ENCODE results near the gene AP2S1. TPM values are rescaled to one million over a fixed set of nuclear protein-coding genes. Genes with fewer than 3 reads are reported as not detected.

Gene AP2S1
- total and polyA plus RNA-seq, 4 donors: 73.0 to 191 (median 156) TPM

- Histone ChIP-seq H3K27me3 (ENCODE audit: control insufficient read depth in 3 of 3, insufficient read depth in 3 of 3, low read length in 2 of 3) (no peaks in the 10 kb centered on the region), H3K4me1 (ENCODE audit: control insufficient read depth in 5 of 5, insufficient read depth in 5 of 5, low read length in 5 of 5) (peaks cover 0 to 12% (median 3%) of the 10 kb centered on the region in 5 donors), H3K9ac (ENCODE audit: insufficient read depth in 1 of 2, low read length in 2 of 2) (no peak overlapping the region), H3K36me3 (ENCODE audit: control insufficient read depth in 4 of 4, insufficient read depth in 4 of 4, low read length in 4 of 4) (no peaks in the 10 kb centered on the region), H3K9me3 (ENCODE audit: control insufficient read depth in 4 of 4, insufficient read depth in 3 of 4, low read length in 3 of 4) (no peaks in the 10 kb centered on the region), H3K4me3 (no peak overlapping the region), H3K27ac (ENCODE audit: low read depth in 1 of 2, low read length in 1 of 2) (no peak overlapping the region)
- no peak for ATAC-seq (ENCODE audit: insufficient read depth, low FRiP score)
- no peak for DNase-seq
- TF ChIP-seq, protein P1, sequence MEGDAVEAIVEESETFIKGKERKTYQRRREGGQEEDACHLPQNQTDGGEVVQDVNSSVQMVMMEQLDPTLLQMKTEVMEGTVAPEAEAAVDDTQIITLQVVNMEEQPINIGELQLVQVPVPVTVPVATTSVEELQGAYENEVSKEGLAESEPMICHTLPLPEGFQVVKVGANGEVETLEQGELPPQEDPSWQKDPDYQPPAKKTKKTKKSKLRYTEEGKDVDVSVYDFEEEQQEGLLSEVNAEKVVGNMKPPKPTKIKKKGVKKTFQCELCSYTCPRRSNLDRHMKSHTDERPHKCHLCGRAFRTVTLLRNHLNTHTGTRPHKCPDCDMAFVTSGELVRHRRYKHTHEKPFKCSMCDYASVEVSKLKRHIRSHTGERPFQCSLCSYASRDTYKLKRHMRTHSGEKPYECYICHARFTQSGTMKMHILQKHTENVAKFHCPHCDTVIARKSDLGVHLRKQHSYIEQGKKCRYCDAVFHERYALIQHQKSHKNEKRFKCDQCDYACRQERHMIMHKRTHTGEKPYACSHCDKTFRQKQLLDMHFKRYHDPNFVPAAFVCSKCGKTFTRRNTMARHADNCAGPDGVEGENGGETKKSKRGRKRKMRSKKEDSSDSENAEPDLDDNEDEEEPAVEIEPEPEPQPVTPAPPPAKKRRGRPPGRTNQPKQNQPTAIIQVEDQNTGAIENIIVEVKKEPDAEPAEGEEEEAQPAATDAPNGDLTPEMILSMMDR (IDR thresholded peaks at IDR 0.05; ENCODE audit: control extremely low read depth, extremely low read depth): no peak
- 79% methylated on average over 18 of the region's 18 CpGs for WGBS, 2 donors
Observed at GRCh38 chr19:46815833-46816627, 34.6 kb downstream of the AP2S1 start.

- peaks cover 0 to 12% (median 3%) of the 10 kb centered on the region in 5 donors for H3K4me1 ChIP-seq (ENCODE audit: control insufficient read depth in 5 of 5, insufficient read depth in 5 of 5, low read length in 5 of 5)
- no peak overlapping the region for H3K4me3 ChIP-seq
- H3K27me3 ChIP-seq (ENCODE audit: control insufficient read depth in 3 of 3, insufficient read depth in 3 of 3, low read length in 2 of 3): no peaks in the 10 kb centered on the region
- H3K9me3 ChIP-seq (ENCODE audit: control insufficient read depth in 4 of 4, insufficient read depth in 3 of 4, low read length in 3 of 4): no peaks in the 10 kb centered on the region
- ATAC-seq (ENCODE audit: insufficient read depth, low FRiP score): no peak
- H3K9ac ChIP-seq (ENCODE audit: insufficient read depth in 1 of 2, low read length in 2 of 2): no peak overlapping the region
- no peaks in the 10 kb centered on the region for H3K36me3 ChIP-seq (ENCODE audit: control insufficient read depth in 4 of 4, insufficient read depth in 4 of 4, low read length in 4 of 4)
- peak; percentile 86 to 91 (median 90) for DNase-seq
- H3K27ac ChIP-seq (ENCODE audit: low read depth in 1 of 2, low read length in 1 of 2): peak overlapping the region in 1 of 2 donors; percentile 67
- WGBS, 2 donors: 32 to 61% methylated on average over 7 of the region's 7 CpGs
- TF ChIP-seq, protein P1 (IDR thresholded peaks at IDR 0.05; ENCODE audit: control extremely low read depth, extremely low read depth): no peak
Observed at GRCh38 chr19:46813839-46814358, 36.7 kb downstream of the AP2S1 start.

- ATAC-seq (ENCODE audit: insufficient read depth, low FRiP score) (peak; percentile 81), DNase-seq (peak in 1 of 3 donors; percentile 34)
- 50 to 82% methylated on average over 24 of the region's 24 CpGs for WGBS, 2 donors
- Histone ChIP-seq H3K27ac (ENCODE audit: low read depth in 1 of 2, low read length in 1 of 2) (peak overlapping the region in 1 of 2 donors; percentile 67), H3K36me3 (ENCODE audit: control insufficient read depth in 4 of 4, insufficient read depth in 4 of 4, low read length in 4 of 4) (no peaks in the 10 kb centered on the region), H3K4me3 (no peak overlapping the region), H3K9me3 (ENCODE audit: control insufficient read depth in 4 of 4, insufficient read depth in 3 of 4, low read length in 3 of 4) (no peaks in the 10 kb centered on the region), H3K27me3 (ENCODE audit: control insufficient read depth in 3 of 3, insufficient read depth in 3 of 3, low read length in 2 of 3) (no peaks in the 10 kb centered on the region), H3K9ac (ENCODE audit: insufficient read depth in 1 of 2, low read length in 2 of 2) (no peak overlapping the region), H3K4me1 (ENCODE audit: control insufficient read depth in 5 of 5, insufficient read depth in 5 of 5, low read length in 5 of 5) (peaks cover 0 to 12% (median 3%) of the 10 kb centered on the region in 5 donors)
- TF ChIP-seq, protein P1 (IDR thresholded peaks at IDR 0.05; ENCODE audit: control extremely low read depth, extremely low read depth): no peak
Observed at GRCh38 chr19:46812977-46813838, 37.4 kb downstream of the AP2S1 start.
